Thyroid gland (tissue), 4 donors: ENCODE measurements around the gene RPL39L. TPM values are rescaled to one million over a fixed set of nuclear protein-coding genes. Genes with fewer than 3 reads are reported as not detected.

Source experiments
- DNase-seq, 2 donors: peaks; one replicate each; pipeline ENCODE4 v3.0.0-alpha.2; 2019
- H3K27ac ChIP-seq, 3 donors: fragments of 200-600 bp; sonication (generic); 1 replicate in 2 of 3; 2 replicates in 1 of 3; pipeline ENCODE4 v1.5.1; 2016 to 2019; ENCODE audit warnings: mild to moderate bottlenecking in 1 of 3, moderate library complexity in 1 of 3
- H3K27me3 ChIP-seq: fragments of 200-600 bp; sonication (generic); one replicate; pipeline ENCODE4 v1.5.1; 2019
- H3K36me3 ChIP-seq, 2 donors: fragments of 200-600 bp; sonication (generic); one replicate each; pipeline ENCODE4 v1.5.1; 2016 to 2019
- H3K4me1 ChIP-seq, 2 donors: fragments of 200-600 bp; sonication (generic); one replicate each; pipeline ENCODE4 v1.5.1; 2017 to 2019
- H3K4me3 ChIP-seq, 3 donors: fragments of 200-600 bp; sonication (generic); replicated peaks in 1 of 3; 1 replicate in 2 of 3; 2 replicates in 1 of 3; pipeline ENCODE4 v1.5.1; 2016; ENCODE audit warnings: mild to moderate bottlenecking in 1 of 3
- H3K9me3 ChIP-seq: fragments of 200-600 bp; sonication (generic); one replicate; pipeline ENCODE4 v1.5.1; 2017
- CTCF ChIP-seq, 6 experiments: fragments of 200-600 bp in 3 of 6; fragments of 450-650 bp in 3 of 6; sonication (generic) in 3 of 6; IDR thresholded peaks; one replicate each; pipeline ENCODE4 v1.5.1; 2016 to 2019; ENCODE audit warnings: antibody characterized with exemption in 6 of 6, mild to moderate bottlenecking in 2 of 6, inconsistent platforms in 1 of 6, moderate library complexity in 1 of 6
- POLR2A ChIP-seq, 2 donors: fragments of 450-650 bp; IDR thresholded peaks; one replicate each; pipeline ENCODE4 v1.6.1; 2017; ENCODE audit warnings: antibody characterized with exemption in 2 of 2, mild to moderate bottlenecking in 2 of 2, moderate library complexity in 1 of 2
- WGBS, 2 donors: methylation state at CpG; one replicate each; pipeline ENCODE4 v1.1.5; 2017; 5-methylcytosine and 5-hydroxymethylcytosine counted together
- intact Hi-C: fragments of 100-400 bp; cut with DNase I; formaldehyde crosslinking; loops from one replicate; pipeline ENCODE4 v1.15.1; 2023
- total RNA-seq, 4 donors: library from RNA; depleted of rRNA; stranded (reverse); fragments of >200 nt; gene quantifications; one replicate each; pipeline ENCODE4 v1.2.3, GENCODE V29; 2016

The RPL39L gene
- total RNA-seq: 1 to 10 TPM; 6.0 to 8.6 (median 6.9) TPM

- Histone ChIP-seq H3K9me3 (no peaks in the 10 kb centered on the region), H3K36me3 (no peaks in the 10 kb centered on the region), H3K4me1 (peaks cover 0 to 5% of the 10 kb centered on the region in 2 donors), H3K27me3 (no peaks in the 10 kb centered on the region), H3K27ac (peak within 1 kb of the TSS in 1 of 3 donors; percentile 15), H3K4me3 (peak within 1 kb of the TSS in 2 of 3 donors; percentile 48 to 50)
- 7 to 9% methylated on average over 22 to 40 of the region's 69 CpGs for WGBS, 2 donors
- TF ChIP-seq POLR2A (IDR thresholded peaks at IDR 0.05) (peak in 1 of 2 donors; percentile 39), CTCF (IDR thresholded peaks at IDR 0.05) (peak; percentile 50 to 84 (median 64))
- peak; percentile 70 to 75 for DNase-seq
- intact Hi-C loops: no loop called here
Measured at GRCh38 chr3:187139126-187139894, at the start of gene RPL39L. RPL39L (minus strand) TSS chr3:187139496; CDS start chr3:187121300, 18,196 bp downstream.

GRCh38 chr3:187188931-187189330 lies 49.6 kb upstream of the RPL39L start:
- Histone ChIP-seq H3K27ac (no peak overlapping the region), H3K4me1 (peaks cover 0 to 14% of the 10 kb centered on the region in 2 donors), H3K36me3 (no peaks in the 10 kb centered on the region), H3K4me3 (no peak overlapping the region), H3K27me3 (no peaks in the 10 kb centered on the region), H3K9me3 (no peaks in the 10 kb centered on the region)
- TF ChIP-seq POLR2A (IDR thresholded peaks at IDR 0.05): no peak
- TF ChIP-seq CTCF (IDR thresholded peaks at IDR 0.05): no peak
- no peak for DNase-seq
- 49 to 63% methylated on average over 2 of the region's 2 CpGs for WGBS, 2 donors
- intact Hi-C loops: no loop called here

GRCh38 chr3:187186801-187187421 lies 47.6 kb upstream of the RPL39L start:
- Histone ChIP-seq H3K9me3 (no peaks in the 10 kb centered on the region), H3K27me3 (no peaks in the 10 kb centered on the region), H3K27ac (peak overlapping the region; percentile 22 to 44 (median 40)), H3K4me1 (peaks cover 0 to 14% of the 10 kb centered on the region in 2 donors), H3K4me3 (no peak overlapping the region), H3K36me3 (no peaks in the 10 kb centered on the region)
- peak; percentile 71 to 78 for DNase-seq
- intact Hi-C loops: no loop called here
- WGBS, 2 donors: 39 to 57% methylated on average over 4 to 5 of the region's 5 CpGs
- TF ChIP-seq POLR2A (IDR thresholded peaks at IDR 0.05): no peak
- TF ChIP-seq CTCF (IDR thresholded peaks at IDR 0.05): no peak

GRCh38 chr3:187186375-187186774 lies 47.1 kb upstream of the RPL39L start:
- Histone ChIP-seq H3K27ac (peak overlapping the region; percentile 22 to 40 (median 35)), H3K9me3 (no peaks in the 10 kb centered on the region), H3K4me3 (no peak overlapping the region), H3K4me1 (peaks cover 0 to 14% of the 10 kb centered on the region in 2 donors), H3K36me3 (no peaks in the 10 kb centered on the region), H3K27me3 (no peaks in the 10 kb centered on the region)
- TF ChIP-seq CTCF (IDR thresholded peaks at IDR 0.05): no peak
- intact Hi-C loops: no loop called here
- WGBS, 2 donors: 82 to 84% methylated on average over 2 of the region's 2 CpGs
- DNase-seq: no peak

- Histone ChIP-seq H3K27me3 (no peaks in the 10 kb centered on the region), H3K36me3 (no peaks in the 10 kb centered on the region), H3K4me1 (peaks cover 0 to 14% of the 10 kb centered on the region in 2 donors), H3K27ac (no peak overlapping the region), H3K4me3 (no peak overlapping the region), H3K9me3 (no peaks in the 10 kb centered on the region)
- DNase-seq: no peak
- intact Hi-C loops: no loop called here
- TF ChIP-seq CTCF (IDR thresholded peaks at IDR 0.05) (no peak), POLR2A (IDR thresholded peaks at IDR 0.05) (no peak)
- 83 to 91% methylated on average over 4 of the region's 4 CpGs for WGBS, 2 donors
Measured at GRCh38 chr3:187185759-187186158, 46.5 kb upstream of the RPL39L start.
